HG02973 (cell line): Measurements from ENCODE around the gene PLK5.
A peak's percentile ranks its signal among the peaks of the same experiment; 100 is the strongest.
"Not testable (repeated sequence)": the region's sequence is repeated elsewhere in the genome, so short reads cannot be mapped to it uniquely, and the experiment has no call there.

Experiments
- ATAC-seq: cut with Tn5 transposase; IDR thresholded peaks from one replicate; pipeline ENCODE4 v1.9.1; 2021; ENCODE audit warnings: moderate library complexity; ENCODE audit not compliant: unreplicated experiment

PLK5 gene, protein sequence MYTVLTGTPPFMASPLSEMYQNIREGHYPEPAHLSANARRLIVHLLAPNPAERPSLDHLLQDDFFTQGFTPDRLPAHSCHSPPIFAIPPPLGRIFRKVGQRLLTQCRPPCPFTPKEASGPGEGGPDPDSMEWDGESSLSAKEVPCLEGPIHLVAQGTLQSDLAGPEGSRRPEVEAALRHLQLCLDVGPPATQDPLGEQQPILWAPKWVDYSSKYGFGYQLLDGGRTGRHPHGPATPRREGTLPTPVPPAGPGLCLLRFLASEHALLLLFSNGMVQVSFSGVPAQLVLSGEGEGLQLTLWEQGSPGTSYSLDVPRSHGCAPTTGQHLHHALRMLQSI

DNA sequence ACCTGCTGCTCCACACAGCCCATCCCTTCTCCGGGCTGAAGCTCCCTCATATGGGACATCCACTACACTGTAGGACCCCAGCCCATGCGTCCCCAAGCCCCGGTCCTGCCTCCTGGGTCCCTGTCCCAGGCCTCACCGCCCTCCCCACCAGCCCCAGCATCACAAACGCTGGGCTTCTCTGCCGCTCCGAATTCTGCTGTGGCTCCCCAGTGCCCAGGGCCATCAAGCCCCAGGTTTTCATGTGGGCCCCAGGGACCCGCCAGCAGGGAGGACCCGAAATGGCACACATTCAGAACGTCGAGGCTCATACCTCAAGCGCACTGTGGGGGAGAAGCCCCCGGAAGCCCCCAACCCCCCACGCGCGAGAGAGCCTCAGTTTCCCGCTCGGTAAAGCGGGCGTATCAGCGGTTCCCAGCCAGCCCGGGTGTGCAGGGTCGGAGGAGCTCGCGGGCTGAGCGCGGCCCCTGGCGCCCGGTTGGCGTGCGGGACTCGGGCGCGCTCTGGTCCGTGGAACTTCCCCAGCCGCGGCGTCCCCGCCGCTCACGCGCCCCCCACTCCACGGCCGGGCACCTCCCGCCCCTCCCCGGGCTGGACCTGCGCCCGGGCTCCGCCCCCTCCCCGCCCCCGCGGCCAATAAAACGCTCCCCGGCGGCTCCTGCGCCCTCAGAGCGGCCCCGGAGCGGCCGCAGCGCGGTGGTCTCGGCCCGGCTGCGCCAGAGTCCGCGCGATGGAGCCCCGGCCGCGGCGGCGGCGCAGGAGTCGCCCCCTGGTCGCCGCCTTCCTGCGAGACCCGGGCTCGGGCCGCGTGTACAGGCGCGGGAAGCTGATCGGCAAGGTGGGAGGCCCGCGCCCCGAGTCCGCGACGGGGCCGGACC lies at the start of gene PLK5:
TSS of gene PLK5 (plus strand) at position 666 of the 875 bp plus-strand sequence. CDS start 2,920 bp downstream, outside the sequence.
- no peak for ATAC-seq

DNA sequence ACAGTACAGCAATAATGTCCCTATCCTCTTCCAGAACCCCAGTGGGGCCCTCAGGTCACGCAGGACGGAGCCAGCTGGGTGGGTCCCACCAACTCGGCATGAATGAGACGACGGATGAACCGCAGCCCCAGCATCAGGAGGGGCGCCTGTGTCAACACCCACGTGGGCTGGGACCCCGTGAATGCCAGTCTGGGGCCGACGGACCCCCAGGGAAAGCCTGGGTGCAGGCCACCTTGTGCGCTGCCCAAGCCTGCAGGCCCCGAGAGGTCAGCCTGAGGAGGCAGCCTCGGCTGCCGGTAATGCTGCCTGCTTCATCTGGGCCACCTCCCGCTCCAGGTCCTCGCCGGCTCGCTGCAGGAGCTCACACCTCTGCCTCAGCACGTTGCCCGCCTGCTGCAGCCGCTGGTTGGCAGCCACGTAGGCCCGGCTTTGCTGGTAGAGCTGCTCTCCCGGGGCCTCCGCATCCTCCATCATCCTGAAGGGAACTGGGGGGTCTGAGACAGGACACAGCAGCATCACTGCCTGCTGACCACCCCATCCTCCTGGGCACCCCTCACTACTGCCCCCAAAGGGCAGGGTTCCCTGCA lies 49.0 kb upstream of the PLK5 start:
- no peak for ATAC-seq

DNA sequence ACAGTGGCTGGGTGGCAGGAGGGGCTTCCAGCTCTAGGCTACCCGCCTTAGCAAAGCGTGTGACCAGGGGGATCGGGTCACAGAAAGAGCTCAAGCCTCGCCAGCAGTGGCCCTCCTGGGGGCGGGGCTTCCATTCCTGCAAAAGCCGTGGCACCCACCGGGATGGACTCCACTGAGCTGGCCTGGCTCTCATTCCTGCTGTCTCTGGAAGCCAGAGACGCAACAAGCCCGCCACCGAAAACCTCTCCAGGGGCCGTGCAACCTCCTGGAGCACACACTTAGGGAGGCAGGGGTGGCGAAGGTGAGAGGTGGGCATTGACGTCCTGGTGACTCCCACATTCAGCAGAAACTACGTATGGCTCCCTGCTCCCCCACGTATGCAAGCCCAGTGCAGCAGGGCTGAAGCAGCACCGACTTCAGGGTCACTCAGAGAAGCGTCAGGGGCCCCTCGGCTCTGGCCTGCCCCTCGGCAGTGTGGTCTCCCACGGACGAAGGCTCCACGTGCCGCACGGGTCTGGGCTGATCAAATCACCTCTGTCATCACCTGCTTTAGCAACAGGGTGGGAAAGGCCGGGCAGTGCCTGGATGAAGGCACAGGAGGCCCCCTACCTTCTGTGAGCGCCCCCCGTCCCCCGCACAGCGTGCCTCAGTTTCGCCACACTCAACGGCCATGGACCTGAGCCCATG lies 48.0 kb upstream of the PLK5 start:
- no peak for ATAC-seq

DNA sequence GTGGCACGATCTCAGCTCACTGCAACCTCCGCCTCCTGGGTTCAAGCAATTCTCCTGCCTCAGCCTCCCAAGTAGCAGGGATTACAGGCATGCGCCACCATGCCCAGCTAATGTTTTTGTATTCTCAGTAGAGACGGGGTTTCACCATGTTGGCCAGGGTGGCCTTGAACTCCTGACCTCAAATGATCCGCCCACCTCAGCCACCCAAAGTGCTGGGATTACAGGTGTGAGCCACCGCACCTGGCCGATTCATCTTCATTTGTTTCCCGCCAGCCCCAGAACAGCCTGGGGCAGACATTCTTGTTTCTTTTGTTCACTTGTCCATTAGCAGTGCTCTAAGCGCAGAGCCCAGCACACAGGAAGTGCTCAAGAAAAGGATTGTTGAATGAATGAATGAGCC lies 46.8 kb upstream of the PLK5 start:
- ATAC-seq: not testable (repeated sequence)

DNA sequence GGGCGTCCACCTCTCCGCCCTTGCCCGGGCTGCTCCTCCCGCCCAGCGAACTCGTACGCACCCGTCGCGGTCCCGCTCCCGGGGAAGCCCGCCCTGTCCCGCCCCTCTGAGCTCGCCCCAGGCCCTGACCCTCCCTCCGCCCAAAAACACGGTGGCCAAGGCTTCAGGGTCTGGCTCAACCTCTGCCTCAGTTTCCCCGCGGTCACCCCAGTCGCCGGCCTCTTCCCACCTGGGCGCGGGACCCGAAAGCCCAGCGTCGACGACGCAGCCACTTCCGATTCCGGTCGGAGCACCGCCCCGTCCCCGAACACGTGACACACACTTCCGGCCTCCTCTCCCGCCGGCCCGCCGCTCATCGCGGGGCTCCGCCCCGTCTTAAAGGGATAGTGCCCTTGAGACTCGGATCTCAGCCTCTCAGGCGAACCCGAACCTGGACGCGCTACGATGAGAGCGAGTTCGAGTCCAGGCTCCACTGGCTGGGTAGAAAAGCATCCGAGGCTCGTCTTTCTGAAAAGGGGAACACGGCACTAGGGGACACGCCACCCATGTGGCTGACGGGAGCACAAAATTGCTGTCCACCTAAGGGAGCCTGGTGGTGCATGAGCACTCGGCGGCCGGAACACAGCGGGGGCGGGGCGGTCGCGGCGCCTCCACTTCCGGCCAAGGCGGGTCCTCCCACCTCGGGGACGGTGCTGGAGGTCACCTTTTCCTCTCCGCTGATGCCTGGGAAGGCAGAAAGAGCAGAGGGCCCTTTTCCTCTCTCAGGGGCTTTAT lies 44.8 kb upstream of the PLK5 start, which contains the start of gene C19orf25:
TSS of gene C19orf25 (minus strand) at position 282 of the 774 bp plus-strand sequence. CDS start 312 bp downstream, outside the sequence.
- ATAC-seq: peak; percentile 70

DNA sequence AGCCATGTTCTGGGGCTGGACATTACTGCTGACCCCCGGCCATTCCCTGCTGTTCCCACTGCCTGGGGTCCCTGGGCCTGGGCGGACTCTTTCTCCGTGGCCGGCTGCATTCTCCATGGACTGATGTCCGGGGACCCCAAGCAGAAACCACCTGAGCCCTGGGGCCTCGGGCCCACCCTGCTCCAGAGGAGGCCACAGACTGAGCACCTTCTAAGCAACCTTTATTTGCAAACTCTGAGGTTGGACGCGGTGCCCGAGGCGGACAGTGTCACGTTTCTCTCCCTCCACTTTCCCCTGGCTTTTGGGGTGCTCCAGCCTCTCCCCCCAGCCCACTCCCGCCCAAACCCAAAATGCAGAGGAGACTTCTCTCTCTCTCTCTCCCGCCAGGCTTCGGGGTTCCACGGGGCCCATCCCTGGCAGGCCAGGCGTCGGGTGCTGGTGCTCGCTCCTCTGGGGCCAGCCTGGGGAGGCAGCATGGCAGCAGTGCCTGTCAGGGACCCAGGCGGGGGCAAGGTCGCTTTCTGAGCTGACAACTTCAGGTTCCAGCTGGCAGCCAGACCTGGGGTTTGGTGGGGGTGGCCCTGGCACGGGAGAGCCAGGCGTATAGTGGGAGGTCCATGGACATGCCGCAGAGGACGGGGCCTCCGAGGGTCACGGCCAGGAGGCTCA lies 42.5 kb upstream of the PLK5 start:
- ATAC-seq: no peak

- ATAC-seq: no peak
These were observed 42.0 kb upstream of the PLK5 start for GRCh38 chr19:1481893-1482360.

- ATAC-seq: no peak
These were observed 41.3 kb upstream of the PLK5 start for GRCh38 chr19:1482361-1483130.

DNA sequence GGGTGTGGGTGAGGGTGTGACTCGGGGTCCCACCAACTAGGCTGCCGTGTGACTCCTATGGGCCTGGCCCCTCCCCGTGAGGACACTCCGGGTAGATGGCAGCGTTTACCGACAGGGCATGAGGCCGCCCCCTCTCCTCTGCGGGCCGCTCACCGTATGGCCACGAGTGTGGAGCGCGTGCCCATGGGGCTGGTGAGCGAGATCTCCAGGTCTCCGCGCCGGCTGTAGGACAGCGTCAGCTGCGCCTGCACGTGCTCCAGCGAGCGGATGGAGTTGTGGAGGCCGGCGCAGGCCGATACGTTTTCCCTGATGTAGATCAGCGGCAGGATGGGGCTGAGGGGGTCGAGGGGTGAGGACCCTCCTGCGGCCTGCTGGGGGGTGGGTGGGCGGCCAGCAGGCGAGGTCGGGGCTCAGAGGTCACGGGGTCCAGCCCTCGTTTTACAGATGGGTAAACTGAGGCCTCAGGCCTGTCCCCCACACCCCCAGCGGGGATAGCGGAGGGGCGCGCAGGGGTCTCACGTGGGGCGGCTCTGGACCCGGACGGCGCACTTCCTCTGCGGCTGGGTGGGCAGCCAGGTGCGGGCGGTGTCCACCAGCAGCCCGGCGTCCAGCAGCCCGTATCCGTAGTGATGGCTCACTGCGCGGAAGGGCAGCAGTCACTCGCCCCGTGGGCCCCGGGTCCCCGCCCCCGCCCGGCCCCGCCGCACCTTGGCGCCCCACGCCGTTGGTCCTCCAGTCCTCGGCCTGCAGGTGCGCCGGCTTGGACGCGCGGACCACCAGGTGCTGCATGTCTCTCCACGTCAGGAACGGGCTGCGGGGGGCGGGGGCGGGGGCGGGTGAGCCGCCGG lies 40.5 kb upstream of the PLK5 start:
- ATAC-seq: no peak

DNA sequence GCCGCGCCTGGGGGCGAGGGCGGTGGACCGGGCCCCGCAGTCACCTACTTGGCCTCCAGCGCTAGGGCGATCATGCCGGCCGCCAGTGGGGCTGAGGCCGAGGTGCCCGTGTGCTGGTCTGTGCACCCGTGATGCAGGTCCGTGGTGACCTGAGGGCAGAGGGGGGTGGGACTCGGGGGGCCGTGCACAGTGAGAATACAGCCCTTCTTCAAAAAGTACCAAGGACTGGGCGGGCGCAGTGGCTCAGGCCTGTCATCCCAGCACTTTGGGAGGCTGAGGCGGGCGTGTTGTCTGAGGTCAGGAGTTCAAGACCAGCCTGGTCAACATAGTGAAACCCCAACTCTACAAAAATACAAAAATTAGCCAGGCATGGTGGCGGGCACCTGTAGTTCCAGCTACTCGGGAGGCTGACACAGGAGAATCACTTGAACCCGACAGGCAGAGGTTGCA lies 39.9 kb upstream of the PLK5 start:
- no peak for ATAC-seq

GRCh38 chr19:1486720-1487575 lies 36.9 kb upstream of the PLK5 start:
- ATAC-seq: no peak

- ATAC-seq: no peak
These were observed 36.1 kb upstream of the PLK5 start for GRCh38 chr19:1487576-1488281.

GRCh38 chr19:1488282-1488601 lies 35.6 kb upstream of the PLK5 start:
- ATAC-seq: no peak

- ATAC-seq: no peak
These were observed 34.2 kb upstream of the PLK5 start for GRCh38 chr19:1489463-1490310.

GRCh38 chr19:1490311-1491113 lies 33.4 kb upstream of the PLK5 start, which contains the start of gene PCSK4:
TSS of gene PCSK4 (minus strand) at chr19:1490350. CDS start at chr19:1490346, 4 bp downstream.
- ATAC-seq: peak; percentile 76
